Activated CD4-positive, alpha-beta T cell treated with anti-CD3 and anti-CD28 coated beads, Interleukin-2, amount 50 U/mL, for 4 hours (primary cell): ENCODE data around the gene KAZN.

ENCODE experiments used
- DNase-seq, 2 experiments: peaks; one replicate each; pipeline ENCODE4 v3.0.0-alpha.2; 2020

KAZN gene

GRCh38 chr1:14841951-14842350 lies 243.5 kb downstream of the KAZN start:
- DNase-seq = no peak

GRCh38 chr1:14842361-14842760 lies 243.9 kb downstream of the KAZN start:
- DNase-seq = no peak

- no peak for DNase-seq
Observed at GRCh38 chr1:14842891-14843290, 244.4 kb downstream of the KAZN start.

- DNase-seq = no peak
Observed at GRCh38 chr1:14843525-14843924, 245.0 kb downstream of the KAZN start.

GRCh38 chr1:14844356-14844755 lies 245.9 kb downstream of the KAZN start:
- no peak for DNase-seq

- no peak for DNase-seq
Observed at GRCh38 chr1:14844923-14845617, 246.6 kb downstream of the KAZN start.

- DNase-seq = no peak
Observed at GRCh38 chr1:14845851-14846250, 247.4 kb downstream of the KAZN start.

- DNase-seq = no peak
Observed at GRCh38 chr1:14846688-14847087, 248.2 kb downstream of the KAZN start.

GRCh38 chr1:14848203-14848602 lies 249.7 kb downstream of the KAZN start:
- DNase-seq = no peak

GRCh38 chr1:14848625-14849024 lies 250.1 kb downstream of the KAZN start:
- no peak for DNase-seq

GRCh38 chr1:14849038-14849437 lies 250.6 kb downstream of the KAZN start:
- no peak for DNase-seq

GRCh38 chr1:14850563-14850962 lies 252.1 kb downstream of the KAZN start:
- DNase-seq = no peak

- DNase-seq = no peak
Observed at GRCh38 chr1:14851760-14852159, 253.3 kb downstream of the KAZN start.

GRCh38 chr1:14852291-14852690 lies 253.8 kb downstream of the KAZN start:
- no peak for DNase-seq

GRCh38 chr1:14853518-14853917 lies 255.0 kb downstream of the KAZN start:
- DNase-seq = no peak

- no peak for DNase-seq
Observed at GRCh38 chr1:14855268-14855667, 256.8 kb downstream of the KAZN start.

- DNase-seq = no peak
Observed at GRCh38 chr1:14855801-14856200, 257.3 kb downstream of the KAZN start.

GRCh38 chr1:14857436-14858195 lies 259.1 kb downstream of the KAZN start:
- no peak for DNase-seq

GRCh38 chr1:14862114-14862771 lies 263.8 kb downstream of the KAZN start:
- DNase-seq = no peak

- no peak for DNase-seq
Observed at GRCh38 chr1:14865106-14865505, 266.6 kb downstream of the KAZN start.

- DNase-seq = no peak
Observed at GRCh38 chr1:14866911-14867612, 268.6 kb downstream of the KAZN start.

GRCh38 chr1:14869187-14869586 lies 270.7 kb downstream of the KAZN start:
- no peak for DNase-seq

GRCh38 chr1:14871218-14871970 lies 272.9 kb downstream of the KAZN start:
- no peak for DNase-seq
